ENCODE measurements around the gene ASTL. TPM values are rescaled to one million over a fixed set of nuclear protein-coding genes. Genes with fewer than 3 reads are reported as not detected.

The ASTL gene
- total RNA-seq, 1 experiment from 2014 or later: 0.79 TPM

DNA sequence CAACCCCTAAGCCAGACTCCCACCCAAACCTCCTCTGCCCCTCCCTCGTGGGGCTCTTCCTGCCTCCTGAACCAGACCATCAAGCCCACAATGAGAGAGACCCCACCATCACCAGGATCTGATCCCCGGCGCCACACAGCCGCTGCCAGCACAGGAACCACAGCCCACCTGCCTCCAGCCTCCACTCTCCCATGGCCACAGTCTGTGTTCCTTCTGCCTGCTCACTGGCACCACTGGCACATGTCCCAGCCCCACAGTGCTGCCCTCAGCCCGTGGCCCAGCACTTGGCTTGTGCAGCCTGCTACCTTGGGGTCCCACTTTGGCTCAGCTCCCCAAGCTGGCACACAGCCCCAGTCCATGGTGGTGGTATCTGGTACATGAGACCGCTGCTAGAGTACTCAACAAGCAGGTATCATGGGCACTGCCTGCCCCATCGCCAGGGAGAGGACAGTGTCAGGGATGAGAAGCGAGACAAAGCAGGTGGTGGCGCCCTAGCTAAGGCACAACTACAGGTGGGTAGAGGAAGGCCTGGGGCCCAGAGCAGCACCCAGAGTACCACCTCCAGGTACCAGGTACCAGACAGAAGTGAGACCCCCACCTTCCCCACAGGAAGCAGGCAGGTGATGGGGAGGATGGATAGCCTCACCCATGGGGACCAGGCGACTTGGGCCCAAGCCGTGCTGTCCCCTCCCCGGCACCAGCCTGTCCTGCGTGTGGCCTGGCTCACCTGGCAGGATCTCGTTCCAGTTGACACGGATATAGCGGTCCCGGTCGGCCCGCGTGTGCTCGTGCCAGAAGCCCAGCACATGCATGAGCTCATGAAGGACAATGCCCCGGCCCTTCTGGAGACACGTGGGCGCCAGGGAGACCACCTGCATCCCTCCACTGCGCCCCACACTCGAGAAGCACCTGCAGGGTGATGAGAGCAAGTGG is 6.2 kb downstream of the ASTL start:
- no peaks in the 10 kb centered on the region for H3K27me3 Mint-ChIP-seq (ENCODE audit: low read depth)
- ChIA-PET POLR2A (no interaction called here), CTCF (interaction anchor here (1.6 to 2.5 kb wide), 2 partner anchors 15 kb away, joined by 7 to 10 read pairs; partner anchors contain the start of gene ADRA2B)
- H3K4me1 Mint-ChIP-seq: no peaks in the 10 kb centered on the region
- no peak for ATAC-seq
- no peak for DNase-seq (ENCODE audit: low spot score)
- no peak overlapping the region for H3K27ac Mint-ChIP-seq
- H3K9me3 Mint-ChIP-seq: no peaks in the 10 kb centered on the region
- no peaks in the 10 kb centered on the region for H3K36me3 Mint-ChIP-seq
- no peak overlapping the region for H3K4me3 Mint-ChIP-seq
- TF ChIP-seq ESRRA (CRISPR knock-in tag; IDR thresholded peaks at IDR 0.05; ENCODE audit: borderline replicate concordance) (no peak), ATF2 (CRISPR knock-in tag; IDR thresholded peaks at IDR 0.05; ENCODE audit: borderline replicate concordance, low read depth) (no peak), IRF2 (CRISPR knock-in tag; IDR thresholded peaks at IDR 0.05; ENCODE audit: borderline replicate concordance, low read depth) (no peak), ZNF138 (CRISPR knock-in tag; conservative IDR thresholded peaks at IDR 0.05) (no peak), EMX1 (CRISPR knock-in tag; IDR thresholded peaks at IDR 0.05) (no peak), ZNF121 (CRISPR knock-in tag; IDR thresholded peaks at IDR 0.05) (no peak), FOXJ3 (CRISPR knock-in tag; IDR thresholded peaks at IDR 0.05; ENCODE audit: borderline replicate concordance) (no peak), OVOL2 (CRISPR knock-in tag; IDR thresholded peaks at IDR 0.05; ENCODE audit: borderline replicate concordance) (no peak), CDX4 (CRISPR knock-in tag; IDR thresholded peaks at IDR 0.05; ENCODE audit: borderline replicate concordance) (no peak), ZNF423 (CRISPR knock-in tag; IDR thresholded peaks at IDR 0.05) (no peak), MLX (CRISPR knock-in tag; IDR thresholded peaks at IDR 0.05) (no peak)

- Mint-ChIP-seq H3K36me3 (no peaks in the 10 kb centered on the region), H3K4me1 (no peaks in the 10 kb centered on the region), H3K27ac (no peak overlapping the region), H3K27me3 (ENCODE audit: low read depth) (no peaks in the 10 kb centered on the region), H3K4me3 (no peak overlapping the region), H3K9me3 (no peaks in the 10 kb centered on the region)
- CTCF ChIA-PET: interaction anchor here (1.1 to 1.6 kb wide), 2 partner anchors 14 to 18 kb away, joined by 5 to 7 read pairs; no protein-coding TSS in a partner anchor
- DNase-seq (ENCODE audit: low spot score) (no peak), ATAC-seq (no peak)
- POLR2A ChIA-PET: no interaction called here
- TF ChIP-seq PRRX2 (CRISPR knock-in tag; IDR thresholded peaks at IDR 0.05) (no peak), SP1 (CRISPR knock-in tag; conservative IDR thresholded peaks at IDR 0.05) (no peak), ZNF263 (CRISPR knock-in tag; IDR thresholded peaks at IDR 0.05; ENCODE audit: low read depth) (no peak), EMX1 (CRISPR knock-in tag; IDR thresholded peaks at IDR 0.05) (no peak), ATF1 (CRISPR knock-in tag; IDR thresholded peaks at IDR 0.05) (no peak), OVOL2 (CRISPR knock-in tag; IDR thresholded peaks at IDR 0.05; ENCODE audit: borderline replicate concordance) (no peak), ATF3 (CRISPR knock-in tag; conservative IDR thresholded peaks at IDR 0.05) (no peak), GABPB1 (CRISPR knock-in tag; IDR thresholded peaks at IDR 0.05) (no peak), FOXJ3 (CRISPR knock-in tag; IDR thresholded peaks at IDR 0.05; ENCODE audit: borderline replicate concordance) (no peak), MLX (CRISPR knock-in tag; IDR thresholded peaks at IDR 0.05) (no peak)
- TF ChIP-seq, protein P1, sequence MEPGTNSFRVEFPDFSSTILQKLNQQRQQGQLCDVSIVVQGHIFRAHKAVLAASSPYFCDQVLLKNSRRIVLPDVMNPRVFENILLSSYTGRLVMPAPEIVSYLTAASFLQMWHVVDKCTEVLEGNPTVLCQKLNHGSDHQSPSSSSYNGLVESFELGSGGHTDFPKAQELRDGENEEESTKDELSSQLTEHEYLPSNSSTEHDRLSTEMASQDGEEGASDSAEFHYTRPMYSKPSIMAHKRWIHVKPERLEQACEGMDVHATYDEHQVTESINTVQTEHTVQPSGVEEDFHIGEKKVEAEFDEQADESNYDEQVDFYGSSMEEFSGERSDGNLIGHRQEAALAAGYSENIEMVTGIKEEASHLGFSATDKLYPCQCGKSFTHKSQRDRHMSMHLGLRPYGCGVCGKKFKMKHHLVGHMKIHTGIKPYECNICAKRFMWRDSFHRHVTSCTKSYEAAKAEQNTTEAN (CRISPR knock-in tag; IDR thresholded peaks at IDR 0.05): no peak
- TF ChIP-seq, protein P2, sequence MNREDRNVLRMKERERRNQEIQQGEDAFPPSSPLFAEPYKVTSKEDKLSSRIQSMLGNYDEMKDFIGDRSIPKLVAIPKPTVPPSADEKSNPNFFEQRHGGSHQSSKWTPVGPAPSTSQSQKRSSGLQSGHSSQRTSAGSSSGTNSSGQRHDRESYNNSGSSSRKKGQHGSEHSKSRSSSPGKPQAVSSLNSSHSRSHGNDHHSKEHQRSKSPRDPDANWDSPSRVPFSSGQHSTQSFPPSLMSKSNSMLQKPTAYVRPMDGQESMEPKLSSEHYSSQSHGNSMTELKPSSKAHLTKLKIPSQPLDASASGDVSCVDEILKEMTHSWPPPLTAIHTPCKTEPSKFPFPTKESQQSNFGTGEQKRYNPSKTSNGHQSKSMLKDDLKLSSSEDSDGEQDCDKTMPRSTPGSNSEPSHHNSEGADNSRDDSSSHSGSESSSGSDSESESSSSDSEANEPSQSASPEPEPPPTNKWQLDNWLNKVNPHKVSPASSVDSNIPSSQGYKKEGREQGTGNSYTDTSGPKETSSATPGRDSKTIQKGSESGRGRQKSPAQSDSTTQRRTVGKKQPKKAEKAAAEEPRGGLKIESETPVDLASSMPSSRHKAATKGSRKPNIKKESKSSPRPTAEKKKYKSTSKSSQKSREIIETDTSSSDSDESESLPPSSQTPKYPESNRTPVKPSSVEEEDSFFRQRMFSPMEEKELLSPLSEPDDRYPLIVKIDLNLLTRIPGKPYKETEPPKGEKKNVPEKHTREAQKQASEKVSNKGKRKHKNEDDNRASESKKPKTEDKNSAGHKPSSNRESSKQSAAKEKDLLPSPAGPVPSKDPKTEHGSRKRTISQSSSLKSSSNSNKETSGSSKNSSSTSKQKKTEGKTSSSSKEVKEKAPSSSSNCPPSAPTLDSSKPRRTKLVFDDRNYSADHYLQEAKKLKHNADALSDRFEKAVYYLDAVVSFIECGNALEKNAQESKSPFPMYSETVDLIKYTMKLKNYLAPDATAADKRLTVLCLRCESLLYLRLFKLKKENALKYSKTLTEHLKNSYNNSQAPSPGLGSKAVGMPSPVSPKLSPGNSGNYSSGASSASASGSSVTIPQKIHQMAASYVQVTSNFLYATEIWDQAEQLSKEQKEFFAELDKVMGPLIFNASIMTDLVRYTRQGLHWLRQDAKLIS (CRISPR knock-in tag; IDR thresholded peaks at IDR 0.05; ENCODE audit: borderline replicate concordance): no peak
- TF ChIP-seq, protein P3, sequence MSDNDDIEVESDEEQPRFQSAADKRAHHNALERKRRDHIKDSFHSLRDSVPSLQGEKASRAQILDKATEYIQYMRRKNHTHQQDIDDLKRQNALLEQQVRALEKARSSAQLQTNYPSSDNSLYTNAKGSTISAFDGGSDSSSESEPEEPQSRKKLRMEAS (CRISPR knock-in tag; IDR thresholded peaks at IDR 0.05): no peak
Measured at GRCh38 chr2:96131152-96131812, 7.0 kb downstream of the ASTL start.
